Left hindlimb (tissue), 1 donor: ENCODE measurements around the gene FLVCR2.

Source experiments
- DNase-seq: peaks from one replicate; pipeline ENCODE4 v3.0.0-alpha.2; 2018

FLVCR2 gene

DNA sequence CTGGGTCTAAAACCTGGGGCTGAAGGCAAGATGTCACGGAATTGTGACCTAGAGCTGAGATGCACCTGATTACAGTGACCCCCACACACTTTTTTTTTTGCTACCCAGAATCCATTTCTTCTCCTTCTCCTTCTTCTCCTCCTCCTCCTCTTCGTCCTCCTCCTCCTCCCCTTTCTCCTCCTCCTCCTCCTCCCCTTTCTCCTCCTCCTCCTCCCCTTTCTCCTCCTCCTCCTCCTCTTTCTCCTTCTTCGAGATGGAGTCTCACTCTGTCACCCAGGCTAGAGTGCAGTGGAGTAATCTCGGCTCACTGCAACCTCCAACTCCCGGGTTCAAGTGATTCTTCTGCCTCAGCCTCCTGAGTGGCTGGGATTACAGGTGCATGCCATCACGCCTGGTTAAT is 19.4 kb upstream of the FLVCR2 start:
- DNase-seq, result no peak

DNA sequence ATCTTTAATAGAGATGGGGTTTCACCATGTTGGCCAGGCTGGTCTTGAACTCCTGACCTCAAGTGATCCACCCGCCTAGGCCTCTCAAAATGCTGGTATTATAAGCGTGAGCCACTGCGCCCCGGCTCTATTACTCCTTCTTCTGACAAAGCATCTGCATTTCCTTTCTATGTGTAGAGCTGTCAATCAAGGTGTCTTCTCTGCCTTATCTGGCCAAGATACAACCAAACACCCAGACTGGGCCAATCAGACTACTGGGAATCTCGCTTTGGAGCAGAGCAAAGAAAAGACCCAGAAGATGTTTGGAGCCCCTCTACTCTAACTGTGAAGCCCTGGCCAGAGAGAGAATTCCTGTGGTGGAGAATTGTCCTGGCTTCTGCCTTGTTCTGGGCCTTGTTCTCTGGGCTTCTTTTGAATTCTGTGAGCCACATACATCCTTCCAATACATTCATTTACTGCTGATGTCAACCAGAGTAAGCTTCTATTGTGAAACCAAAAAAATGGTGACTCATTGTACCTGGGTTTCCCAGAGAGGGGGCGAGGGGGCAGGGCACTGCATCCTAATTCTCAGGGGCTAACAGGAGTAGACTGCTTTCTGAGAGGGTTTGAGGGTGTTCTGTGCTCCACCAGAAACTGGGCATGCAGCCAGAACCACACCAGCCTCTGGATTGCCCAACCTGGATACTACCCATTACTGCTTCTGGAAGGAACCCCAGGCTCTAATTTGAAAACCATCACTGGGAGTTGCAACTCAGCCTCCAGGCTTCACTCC is 18.8 kb upstream of the FLVCR2 start:
- peak; percentile 53 for DNase-seq

DNA sequence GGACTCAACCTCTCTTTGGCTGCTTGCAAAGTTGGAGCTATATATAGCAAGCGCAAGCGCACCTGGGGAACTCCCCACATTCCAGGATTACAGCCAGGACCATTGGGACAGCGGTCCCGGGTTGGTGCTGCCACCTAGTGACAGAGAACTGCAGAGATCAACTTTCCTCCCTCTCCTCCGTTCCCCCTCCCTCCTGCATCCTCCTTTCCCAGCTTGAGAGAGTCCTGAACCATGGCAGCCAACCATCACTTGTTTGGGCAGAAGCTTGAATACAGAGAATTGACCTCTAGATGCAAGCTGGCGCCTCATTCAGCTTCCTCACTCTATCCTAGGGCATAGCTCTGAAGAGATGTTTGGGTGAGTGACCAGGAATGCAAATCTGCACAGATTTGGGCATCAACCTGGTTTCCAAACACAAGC is 17.4 kb upstream of the FLVCR2 start:
- DNase-seq, result peak; percentile 69

DNA sequence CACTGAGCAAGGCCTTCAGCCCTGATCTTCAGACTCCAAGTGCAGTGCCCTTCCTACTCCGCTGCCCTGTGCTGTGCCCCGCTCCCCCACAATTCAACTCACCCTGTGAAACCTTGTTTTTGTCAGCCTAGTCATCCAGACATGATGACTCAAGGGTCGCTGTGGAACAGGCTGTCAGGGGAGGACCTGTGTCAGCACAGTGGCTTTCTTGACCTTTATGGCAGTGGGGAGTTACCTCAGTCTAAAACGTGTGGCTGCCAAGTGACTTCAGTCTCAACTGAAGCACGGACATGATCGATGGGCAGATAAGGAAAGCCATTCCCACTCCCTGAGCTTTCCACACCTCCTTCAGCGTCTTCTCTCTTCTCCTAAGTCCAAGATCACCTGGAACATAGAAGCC is 16.3 kb upstream of the FLVCR2 start:
- no peak for DNase-seq

DNA sequence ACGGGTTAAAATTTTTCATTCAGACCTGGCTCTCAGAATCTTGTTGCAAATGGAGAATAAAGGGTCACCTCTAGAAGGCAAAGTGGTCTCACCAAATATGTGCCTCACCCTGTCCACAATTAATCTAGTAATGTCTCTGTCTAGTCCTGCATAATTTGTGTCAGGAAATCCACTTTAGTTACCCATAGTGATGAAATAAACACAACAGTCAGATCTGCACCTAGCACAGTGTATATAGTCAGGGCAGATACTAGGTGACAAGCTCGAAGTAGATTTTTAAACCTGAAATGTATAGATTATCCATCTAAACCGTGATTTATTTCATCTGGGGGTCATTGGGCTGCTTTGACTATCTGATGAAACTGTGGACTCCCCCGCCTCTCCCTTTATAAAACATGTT is 15.9 kb upstream of the FLVCR2 start:
- DNase-seq, result no peak

DNA sequence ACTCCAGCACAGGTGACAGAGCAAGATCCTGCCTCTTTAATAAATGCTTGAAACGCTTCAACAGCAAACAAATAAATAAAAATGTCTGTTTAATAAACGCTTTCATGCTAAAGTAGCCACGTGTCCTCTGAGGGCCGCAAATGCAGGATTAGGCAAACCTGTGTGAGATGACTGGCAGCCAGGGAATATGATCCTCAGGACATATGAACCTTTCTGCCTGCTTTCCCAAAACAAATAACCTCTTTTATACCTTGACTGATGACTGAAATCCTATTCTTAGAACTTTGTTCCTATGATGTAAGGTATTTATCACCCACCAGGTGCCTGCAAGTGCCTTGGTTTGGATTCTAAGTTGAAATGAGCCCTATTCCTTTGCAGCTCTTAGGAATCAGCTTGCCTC is 14.5 kb upstream of the FLVCR2 start:
- DNase-seq, result no peak

DNA sequence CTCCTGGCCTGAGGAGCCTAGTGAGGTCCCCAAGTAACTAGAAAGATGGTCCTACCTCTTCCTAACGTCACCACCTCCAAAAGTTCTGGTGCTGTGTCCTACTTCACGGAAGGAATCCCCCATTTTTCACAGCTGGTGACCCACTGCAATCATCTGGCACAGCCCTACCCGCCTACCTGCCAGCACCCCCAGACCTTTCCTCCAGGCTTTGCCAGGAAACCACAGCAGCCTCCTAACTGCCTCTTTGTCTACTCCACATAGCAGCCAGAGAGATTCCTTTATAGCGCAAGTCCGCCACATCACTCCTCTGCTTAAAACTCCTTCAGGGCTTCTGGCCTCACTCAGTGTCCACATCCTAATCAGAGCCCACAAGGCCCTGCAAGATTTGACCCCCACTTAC is 13.4 kb upstream of the FLVCR2 start:
- DNase-seq, result no peak

DNA sequence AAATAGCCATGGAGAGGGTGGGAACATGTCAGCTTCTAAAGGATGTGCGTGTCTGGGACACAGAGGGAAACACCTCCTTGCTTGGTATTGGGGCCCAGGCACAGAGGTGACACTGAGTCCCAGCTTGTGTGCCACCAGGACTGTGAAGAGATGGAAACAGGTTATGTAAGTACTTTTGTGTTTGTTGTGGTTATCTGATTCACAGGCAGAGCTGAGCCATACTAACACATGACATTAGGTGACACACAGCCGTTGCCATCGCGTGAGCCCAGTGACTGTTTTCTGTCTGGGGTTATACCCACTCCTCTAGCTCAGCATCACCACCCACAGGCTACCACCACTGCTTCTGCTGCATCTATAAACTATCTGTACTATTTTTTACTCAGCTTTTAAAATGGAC is 12.1 kb upstream of the FLVCR2 start:
- DNase-seq, result no peak

DNA sequence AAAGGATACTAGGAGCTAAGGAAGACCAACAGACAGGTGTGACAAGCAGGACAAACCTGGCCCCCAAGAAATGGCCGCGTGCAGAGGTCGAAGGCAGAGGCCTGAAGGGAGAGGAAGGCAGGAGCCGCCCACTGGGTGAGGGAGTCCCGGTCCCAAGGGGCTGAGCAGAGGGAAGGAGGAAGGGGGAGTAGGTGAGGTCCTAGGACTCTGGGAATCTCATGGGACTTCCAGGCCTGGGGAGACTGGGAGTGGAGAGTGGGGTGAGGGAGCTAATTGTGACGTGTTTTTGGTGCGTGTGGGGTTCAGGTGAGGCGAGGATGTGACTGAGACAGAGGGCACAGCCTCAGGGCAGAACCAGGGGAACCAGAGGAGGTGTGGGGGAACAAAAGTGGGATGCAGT is 11.7 kb upstream of the FLVCR2 start:
- DNase-seq, result no peak

DNA sequence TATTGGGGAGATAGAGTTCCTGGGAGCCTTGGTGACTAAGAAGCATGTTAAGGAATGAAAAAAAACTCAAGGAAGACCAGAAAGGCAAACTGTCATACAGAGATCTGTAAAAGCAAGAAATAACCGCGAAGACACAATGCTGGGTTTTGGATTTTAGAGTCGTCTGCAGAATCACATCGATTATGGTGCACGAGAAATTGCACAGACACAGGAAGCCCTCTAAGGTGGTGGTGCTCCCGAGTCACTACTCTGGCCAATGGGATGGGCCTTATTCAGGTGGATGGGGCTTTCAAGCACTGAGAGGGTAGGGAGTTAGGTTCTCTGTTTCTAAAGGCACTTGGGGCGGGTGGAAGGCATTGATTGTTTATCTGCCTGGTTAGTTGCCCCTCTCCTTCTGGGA is 10.3 kb upstream of the FLVCR2 start:
- DNase-seq, result no peak

DNA sequence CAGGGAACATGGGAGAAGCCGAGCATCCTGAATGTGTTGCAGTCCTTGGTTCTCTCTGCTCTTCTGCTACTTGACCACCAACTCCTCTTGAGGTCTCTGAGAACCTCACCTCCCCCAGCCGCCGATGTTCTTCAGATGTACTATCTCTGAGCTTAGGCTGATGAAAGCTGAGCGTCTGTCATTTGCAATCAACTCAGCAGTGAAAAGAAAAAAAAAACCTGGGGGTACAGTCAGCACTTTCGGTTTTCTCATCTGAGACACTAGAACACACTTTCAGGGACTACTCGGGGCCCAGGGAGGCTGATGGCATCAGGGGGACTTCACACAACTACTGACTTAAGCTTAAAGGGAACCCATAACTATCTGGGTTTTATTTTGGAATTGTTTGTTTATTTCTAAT is 9.6 kb upstream of the FLVCR2 start:
- no peak for DNase-seq

DNA sequence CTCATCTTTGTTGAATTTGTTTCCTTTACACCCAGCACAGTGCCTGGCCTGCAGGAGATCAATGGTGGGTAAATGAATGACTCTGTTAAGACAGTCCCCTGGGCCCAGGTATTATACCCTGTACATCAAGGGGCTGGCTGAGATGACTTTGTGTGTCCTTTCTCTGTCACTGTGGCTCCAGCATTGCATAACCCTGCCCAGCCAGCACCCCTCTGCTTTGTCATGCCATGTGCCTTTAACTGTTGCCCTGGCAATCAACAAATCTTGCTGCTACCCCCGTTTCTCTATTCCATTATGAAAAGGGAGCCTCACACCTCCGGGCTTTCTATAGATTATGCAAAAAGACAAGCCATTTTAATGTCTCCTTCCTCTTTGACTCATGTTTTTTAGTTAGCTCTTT is 7.6 kb upstream of the FLVCR2 start:
- no peak for DNase-seq

DNA sequence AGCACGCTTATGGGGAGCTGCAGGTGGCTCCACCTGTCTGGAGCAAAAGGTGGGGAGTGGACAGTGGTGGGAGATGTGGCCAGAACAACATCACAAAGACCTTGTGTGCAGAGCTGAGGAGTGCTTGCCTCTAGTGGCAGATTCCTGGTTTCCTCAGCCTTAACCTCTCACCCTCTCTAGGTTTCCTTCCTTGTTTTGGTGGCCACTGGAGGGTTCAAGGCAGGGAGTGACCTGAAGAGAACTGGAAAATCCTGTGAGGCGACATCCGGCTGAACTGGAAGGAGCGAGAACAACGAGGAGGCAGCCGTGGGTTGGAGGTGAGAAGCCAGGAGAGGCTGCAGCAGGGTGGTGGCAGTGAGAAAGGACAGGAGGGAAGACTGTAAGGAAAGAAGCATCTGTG is 6.3 kb upstream of the FLVCR2 start:
- no peak for DNase-seq

DNA sequence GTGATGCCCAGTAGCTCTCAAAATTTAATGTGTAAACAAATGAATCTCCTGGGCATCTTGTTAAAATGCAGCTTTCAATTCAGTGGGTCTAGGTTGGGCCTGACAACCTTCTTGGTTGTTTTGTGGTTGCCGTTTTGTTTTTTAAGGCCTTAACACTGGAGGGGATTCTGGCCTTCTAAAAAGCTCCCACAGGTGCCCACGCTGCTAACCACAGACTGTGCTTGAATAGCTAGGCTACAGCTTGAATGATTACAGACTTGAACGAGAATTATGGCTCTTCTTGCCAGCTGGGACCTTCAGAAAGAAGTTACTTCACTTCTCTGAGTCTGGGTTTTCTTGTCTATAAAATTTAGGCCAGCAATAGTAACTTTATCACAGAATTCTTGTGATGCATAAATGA is 1.3 kb upstream of the FLVCR2 start:
- DNase-seq, result no peak

DNA sequence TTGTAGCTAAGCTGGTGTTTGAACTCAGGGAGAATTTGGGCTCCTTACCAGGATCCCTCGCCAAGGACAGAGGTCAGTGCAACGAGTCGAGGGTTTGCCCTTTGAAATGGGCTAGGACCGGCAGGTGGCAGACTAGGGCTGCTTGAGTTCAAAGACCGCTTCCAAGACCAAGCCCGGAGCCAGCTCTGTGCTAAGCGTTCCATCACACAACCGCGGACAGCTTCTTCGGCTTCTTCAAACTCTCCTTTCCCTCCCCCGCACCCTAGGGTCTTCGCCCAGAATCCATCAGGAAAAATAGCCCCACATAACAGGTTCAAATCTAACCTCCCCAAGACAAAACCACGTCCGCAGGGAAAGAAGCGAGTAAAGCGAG is 705 bp upstream of the FLVCR2 start:
- DNase-seq, result peak; percentile 80

DNA sequence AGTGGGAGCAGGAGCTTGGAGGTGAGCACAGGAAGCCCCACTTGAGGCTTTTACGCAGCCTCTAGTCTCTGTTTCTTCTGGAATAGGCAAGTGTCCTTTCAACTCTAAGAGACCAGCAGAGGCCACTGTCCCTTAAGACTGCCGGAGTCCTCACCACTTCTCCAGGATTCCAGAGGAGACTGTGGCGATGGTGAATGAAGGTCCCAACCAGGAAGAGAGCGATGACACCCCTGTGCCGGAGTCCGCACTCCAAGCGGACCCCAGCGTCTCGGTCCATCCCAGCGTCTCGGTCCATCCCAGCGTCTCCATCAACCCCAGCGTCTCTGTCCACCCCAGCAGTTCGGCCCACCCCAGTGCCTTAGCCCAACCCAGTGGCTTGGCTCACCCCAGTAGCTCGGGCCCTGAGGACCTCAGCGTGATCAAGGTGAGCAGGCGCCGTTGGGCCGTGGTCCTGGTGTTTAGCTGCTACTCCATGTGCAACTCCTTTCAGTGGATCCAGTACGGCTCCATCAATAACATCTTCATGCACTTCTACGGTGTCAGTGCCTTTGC is 442 bp downstream of the FLVCR2 start:
- no peak for DNase-seq

DNA sequence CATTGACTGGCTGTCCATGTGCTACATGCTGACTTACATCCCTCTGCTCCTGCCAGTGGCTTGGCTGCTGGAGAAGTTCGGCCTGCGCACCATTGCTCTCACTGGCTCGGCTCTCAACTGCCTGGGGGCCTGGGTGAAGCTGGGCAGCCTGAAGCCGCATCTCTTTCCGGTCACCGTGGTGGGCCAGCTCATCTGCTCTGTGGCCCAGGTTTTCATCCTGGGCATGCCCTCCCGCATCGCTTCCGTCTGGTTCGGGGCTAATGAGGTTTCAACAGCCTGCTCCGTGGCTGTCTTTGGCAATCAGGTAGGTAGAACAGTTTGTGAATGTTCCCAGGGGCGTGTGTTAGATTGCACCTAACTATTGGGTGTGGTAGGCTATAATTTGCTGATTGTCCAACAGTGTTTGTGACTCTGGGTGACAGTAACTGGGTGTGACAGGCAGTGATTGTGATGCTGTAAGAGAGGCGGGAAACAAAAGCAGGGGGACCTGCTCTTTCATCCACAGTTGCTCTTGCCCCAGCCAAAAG is 981 bp downstream of the FLVCR2 start:
- no peak for DNase-seq

DNA sequence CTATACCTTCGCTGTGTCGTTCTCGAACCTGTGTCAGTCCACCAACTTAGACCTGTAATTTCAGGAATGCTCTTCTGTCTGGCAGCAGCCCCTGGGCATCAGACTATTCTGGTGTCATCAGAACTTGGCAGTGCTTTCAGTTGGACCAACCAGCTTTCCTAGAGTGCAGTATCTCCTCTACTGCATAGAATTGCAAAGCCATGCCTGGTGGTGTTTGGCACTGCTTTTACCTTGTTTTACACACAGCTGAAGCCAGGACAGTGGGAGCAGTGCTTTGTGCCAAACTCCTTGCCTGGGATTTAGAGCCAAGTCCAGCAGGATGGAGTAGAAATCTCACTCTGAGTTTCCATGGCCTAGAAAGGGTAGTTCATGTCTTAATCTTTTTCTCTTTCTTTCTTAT is 1.5 kb downstream of the FLVCR2 start:
- DNase-seq, result no peak

DNA sequence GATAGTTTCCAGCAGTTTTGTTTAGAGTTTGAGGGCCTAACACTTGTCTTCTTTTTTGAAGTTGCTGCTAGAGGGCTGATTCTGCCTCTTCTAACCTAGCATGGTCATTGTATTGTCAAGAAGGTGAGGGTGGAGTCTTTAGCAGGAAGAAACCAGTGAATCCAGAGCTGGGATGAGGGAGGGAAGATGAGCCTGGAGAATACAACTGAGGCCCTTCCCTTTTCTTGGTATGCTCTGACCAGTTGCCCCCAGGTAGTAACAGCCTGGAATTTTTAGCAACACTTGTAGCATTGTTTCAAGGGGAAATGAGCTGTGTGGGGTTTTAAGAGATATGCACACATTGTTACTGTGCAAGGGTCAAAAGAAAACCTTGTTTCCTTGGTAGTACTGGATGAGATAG is 9.0 kb downstream of the FLVCR2 start:
- DNase-seq, result no peak

DNA sequence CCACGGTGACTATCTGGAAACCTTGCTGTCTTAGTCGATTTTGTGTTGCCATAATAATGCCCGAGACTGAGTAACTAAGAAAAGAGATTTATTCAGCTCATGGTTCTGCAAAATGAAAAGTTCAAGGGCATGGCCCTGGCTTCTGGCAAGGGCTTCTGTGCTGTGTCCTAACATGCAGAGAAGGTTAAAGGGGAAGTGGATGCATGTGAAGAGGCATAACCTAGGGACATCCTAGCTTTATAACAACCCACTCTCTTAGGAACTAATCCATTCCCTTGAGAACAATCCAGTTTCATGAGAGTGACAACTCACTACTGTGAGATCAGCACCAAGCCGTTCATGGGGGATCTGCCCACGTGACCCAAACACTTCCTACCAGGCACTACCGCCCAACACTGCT is 11.5 kb downstream of the FLVCR2 start:
- no peak for DNase-seq

DNA sequence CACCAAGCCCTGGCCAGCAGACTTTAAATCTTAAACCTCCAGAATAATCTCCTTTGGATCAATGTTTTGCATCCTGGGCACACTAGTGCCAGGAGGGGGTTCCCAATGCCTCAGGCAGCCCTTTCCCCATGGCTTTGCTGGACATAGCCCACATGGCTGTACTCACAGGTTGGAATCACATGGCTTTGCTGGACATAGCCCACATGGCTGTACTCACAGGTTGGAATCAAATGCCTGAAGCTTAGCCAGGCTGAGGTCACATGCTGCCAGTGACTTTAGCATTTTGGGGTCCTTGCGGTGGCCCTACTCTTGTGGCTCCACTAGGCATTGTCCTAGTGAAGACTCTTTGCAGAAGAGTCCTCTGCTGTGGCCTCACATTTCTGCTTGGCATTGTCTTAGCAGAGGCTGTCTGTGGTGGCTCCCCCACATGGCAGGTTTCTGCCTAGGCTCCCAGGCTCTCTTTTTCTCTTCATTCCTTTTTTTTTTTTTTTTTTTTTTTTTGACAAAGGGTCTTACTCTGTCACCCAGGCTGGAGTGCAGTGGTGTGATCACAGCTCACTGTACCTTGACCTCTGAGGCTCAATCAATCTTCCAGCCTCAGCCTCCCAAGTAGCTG is 13.0 kb downstream of the FLVCR2 start:
- DNase-seq, result no peak

DNA sequence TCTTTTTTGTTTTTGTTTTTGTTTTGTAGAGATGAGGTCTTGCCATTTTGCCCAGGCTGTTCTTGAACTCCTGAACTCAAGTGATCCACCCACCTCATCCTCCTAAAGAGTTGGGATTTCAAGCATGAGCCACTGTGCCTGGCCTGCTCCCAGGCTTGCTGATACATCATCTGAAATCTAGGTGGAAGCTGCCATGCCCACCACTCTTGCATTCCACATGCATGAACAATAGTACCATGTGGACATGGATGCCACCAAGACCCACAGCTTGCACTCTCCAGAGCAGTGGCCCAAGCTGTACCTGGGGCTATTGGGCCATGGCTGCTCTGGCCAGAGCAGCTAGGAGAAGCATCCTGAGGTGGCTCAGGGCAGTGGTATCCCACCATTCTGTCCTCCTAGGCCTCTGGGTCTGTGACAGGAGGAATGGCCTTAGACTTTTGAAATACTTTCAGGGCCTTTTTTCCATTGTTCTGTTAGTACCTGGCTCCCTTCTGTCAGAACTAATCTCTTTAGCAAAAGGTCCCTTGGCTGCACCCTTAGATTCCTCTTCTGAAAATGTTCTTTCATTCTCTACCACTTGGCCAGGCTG is 13.7 kb downstream of the FLVCR2 start:
- no peak for DNase-seq

DNA sequence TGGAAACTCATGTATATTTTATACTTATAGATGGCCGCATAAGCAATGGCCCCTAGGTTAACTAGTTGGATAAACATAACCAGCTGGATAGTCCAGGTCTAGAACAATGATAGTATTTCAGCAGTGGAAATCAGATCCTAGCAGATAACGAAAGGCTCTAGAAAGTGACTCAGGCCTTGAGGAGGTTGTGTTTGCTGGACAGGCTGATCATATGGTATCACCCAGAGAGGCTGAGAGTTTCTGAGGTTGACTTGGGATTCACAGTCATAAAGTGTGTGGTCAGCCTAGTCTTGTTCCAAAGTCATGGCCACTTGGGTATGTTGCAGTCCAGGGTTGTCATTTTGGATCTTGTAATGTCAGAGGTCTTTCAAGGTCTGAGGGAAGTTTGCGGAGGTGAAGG is 16.8 kb downstream of the FLVCR2 start:
- no peak for DNase-seq

DNA sequence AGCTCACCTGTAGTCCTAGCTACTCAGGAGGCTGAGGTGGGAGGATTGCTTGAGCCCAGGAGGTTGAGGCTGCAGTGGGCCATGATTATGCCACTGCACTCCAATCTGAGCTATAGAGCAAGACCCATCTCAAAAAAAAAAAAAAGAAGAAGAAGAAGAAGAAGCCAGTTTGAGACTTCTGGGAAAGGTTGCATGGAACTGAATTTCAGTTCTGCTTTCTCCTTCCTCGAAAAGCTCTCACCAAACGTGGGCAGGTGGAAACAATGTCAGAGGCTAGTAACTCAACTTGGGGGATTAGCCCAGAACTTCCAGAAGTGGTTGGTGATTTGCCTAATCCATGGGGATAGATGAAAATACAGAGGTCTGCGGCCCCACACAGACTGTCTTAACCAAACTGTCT is 18.7 kb downstream of the FLVCR2 start:
- no peak for DNase-seq
